ENCODE measurements around the gene HMCN2.

HMCN2 gene

DNA sequence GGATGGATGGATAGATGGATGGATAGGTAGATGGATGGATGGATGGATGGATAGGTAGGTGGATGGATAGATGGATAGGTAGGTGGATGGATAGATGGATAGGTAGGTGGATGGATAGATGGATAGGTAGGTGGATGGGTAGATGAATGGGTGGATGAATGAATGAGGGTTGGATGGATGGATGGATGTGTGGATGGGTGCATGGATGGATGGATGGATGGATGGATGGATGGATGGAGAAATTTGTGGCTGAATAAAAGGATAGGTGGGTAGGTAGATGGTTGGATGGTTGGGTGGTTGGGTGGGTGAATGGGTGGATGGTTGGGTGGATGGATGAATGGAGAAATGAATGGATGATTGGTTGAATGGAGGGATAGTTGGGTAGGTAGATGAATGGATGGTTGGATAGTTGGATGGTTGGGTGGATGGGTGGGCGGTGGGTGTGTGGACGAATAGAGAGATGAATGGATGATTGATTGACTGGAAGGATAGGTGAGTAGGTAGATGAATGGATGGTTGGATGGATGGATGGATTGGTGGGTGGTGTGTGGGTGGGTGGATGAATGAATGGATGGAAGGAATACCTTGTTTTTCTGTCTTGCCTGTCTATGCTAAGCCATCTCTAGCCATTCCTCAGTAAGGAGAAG lies 108.2 kb downstream of the HMCN2 start:
- Histone ChIP-seq H3F3A (ENCODE audit: insufficient read depth, low read length) (no peaks in the 10 kb centered on the region), H4K20me1 (ENCODE audit: insufficient read depth, low read length) (no peaks in the 10 kb centered on the region), H3K27me3 (replicated peaks; ENCODE audit: insufficient read depth, low read length) (peaks cover 80% of the 10 kb centered on the region), H3K9me2 (replicated peaks; ENCODE audit: insufficient read depth, low read length) (no peaks in the 10 kb centered on the region), H3K9ac (ENCODE audit: low read length) (no peak overlapping the region), H3K36me3 (replicated peaks; ENCODE audit: insufficient read depth, low read length) (no peaks in the 10 kb centered on the region), H3K9me3 (replicated peaks; ENCODE audit: insufficient read depth, low read length) (no peaks in the 10 kb centered on the region), H3K4me3 (ENCODE audit: low read length) (no peak overlapping the region), H3K79me2 (ENCODE audit: low read length) (no peaks in the 10 kb centered on the region), H3K4me1 (ENCODE audit: low read length) (no peaks in the 10 kb centered on the region), H2AFZ (ENCODE audit: low read length) (no peak overlapping the region), H3K27ac (ENCODE audit: low read length) (no peak overlapping the region), H3K4me2 (ENCODE audit: low read depth, low read length) (no peak overlapping the region)
- no peak for DNase-seq
- TF ChIP-seq EZH2 (optimal IDR thresholded peaks at IDR 0.05; ENCODE audit: low read depth, low read length) (no peak), CTCF (IDR thresholded peaks at IDR 0.05; ENCODE audit: low read length) (no peak), EZH2phosphoT487 (IDR thresholded peaks at IDR 0.05; ENCODE audit: low read length) (no peak)

GRCh38 chr9:130377612-130378011 lies 112.1 kb downstream of the HMCN2 start:
- no peak for DNase-seq
- Histone ChIP-seq H3K36me3 (replicated peaks; ENCODE audit: insufficient read depth, low read length) (no peaks in the 10 kb centered on the region), H3K9ac (ENCODE audit: low read length) (no peak overlapping the region), H2AFZ (ENCODE audit: low read length) (no peak overlapping the region), H3K9me2 (replicated peaks; ENCODE audit: insufficient read depth, low read length) (no peaks in the 10 kb centered on the region), H3K4me3 (ENCODE audit: low read length) (no peak overlapping the region), H3K4me1 (ENCODE audit: low read length) (no peaks in the 10 kb centered on the region), H4K20me1 (ENCODE audit: insufficient read depth, low read length) (no peaks in the 10 kb centered on the region), H3K9me3 (replicated peaks; ENCODE audit: insufficient read depth, low read length) (no peaks in the 10 kb centered on the region), H3K79me2 (ENCODE audit: low read length) (no peaks in the 10 kb centered on the region), H3K4me2 (ENCODE audit: low read depth, low read length) (no peak overlapping the region), H3K27me3 (replicated peaks; ENCODE audit: insufficient read depth, low read length) (peaks cover 78% of the 10 kb centered on the region), H3K27ac (ENCODE audit: low read length) (no peak overlapping the region), H3F3A (ENCODE audit: insufficient read depth, low read length) (no peaks in the 10 kb centered on the region)
- TF ChIP-seq CTCF (IDR thresholded peaks at IDR 0.05; ENCODE audit: low read length), result no peak
- TF ChIP-seq EZH2 (optimal IDR thresholded peaks at IDR 0.05; ENCODE audit: low read depth, low read length), result no peak
- TF ChIP-seq EZH2phosphoT487 (IDR thresholded peaks at IDR 0.05; ENCODE audit: low read length), result no peak

GRCh38 chr9:130378875-130379648 lies 113.5 kb downstream of the HMCN2 start:
- H3K9me2 ChIP-seq (replicated peaks; ENCODE audit: insufficient read depth, low read length), result no peaks in the 10 kb centered on the region
- H3K27ac ChIP-seq (ENCODE audit: low read length), result no peak overlapping the region
- H3K79me2 ChIP-seq (ENCODE audit: low read length), result no peaks in the 10 kb centered on the region
- no peak for DNase-seq
- no peaks in the 10 kb centered on the region for H3K4me1 ChIP-seq (ENCODE audit: low read length)
- peaks cover 91% of the 10 kb centered on the region for H3K27me3 ChIP-seq (replicated peaks; ENCODE audit: insufficient read depth, low read length)
- H4K20me1 ChIP-seq (ENCODE audit: insufficient read depth, low read length), result no peaks in the 10 kb centered on the region
- no peaks in the 10 kb centered on the region for H3F3A ChIP-seq (ENCODE audit: insufficient read depth, low read length)
- no peak overlapping the region for H2AFZ ChIP-seq (ENCODE audit: low read length)
- no peak overlapping the region for H3K4me2 ChIP-seq (ENCODE audit: low read depth, low read length)
- H3K4me3 ChIP-seq (ENCODE audit: low read length), result no peak overlapping the region
- H3K9me3 ChIP-seq (replicated peaks; ENCODE audit: insufficient read depth, low read length), result no peaks in the 10 kb centered on the region
- no peak for TF ChIP-seq EZH2 (optimal IDR thresholded peaks at IDR 0.05; ENCODE audit: low read depth, low read length)
- TF ChIP-seq CTCF (IDR thresholded peaks at IDR 0.05; ENCODE audit: low read length), result no peak
- no peak for TF ChIP-seq EZH2phosphoT487 (IDR thresholded peaks at IDR 0.05; ENCODE audit: low read length)
- H3K9ac ChIP-seq (ENCODE audit: low read length), result no peak overlapping the region
- H3K36me3 ChIP-seq (replicated peaks; ENCODE audit: insufficient read depth, low read length), result no peaks in the 10 kb centered on the region
